ENCODE data around the gene PRR22.

The PRR22 gene

DNA sequence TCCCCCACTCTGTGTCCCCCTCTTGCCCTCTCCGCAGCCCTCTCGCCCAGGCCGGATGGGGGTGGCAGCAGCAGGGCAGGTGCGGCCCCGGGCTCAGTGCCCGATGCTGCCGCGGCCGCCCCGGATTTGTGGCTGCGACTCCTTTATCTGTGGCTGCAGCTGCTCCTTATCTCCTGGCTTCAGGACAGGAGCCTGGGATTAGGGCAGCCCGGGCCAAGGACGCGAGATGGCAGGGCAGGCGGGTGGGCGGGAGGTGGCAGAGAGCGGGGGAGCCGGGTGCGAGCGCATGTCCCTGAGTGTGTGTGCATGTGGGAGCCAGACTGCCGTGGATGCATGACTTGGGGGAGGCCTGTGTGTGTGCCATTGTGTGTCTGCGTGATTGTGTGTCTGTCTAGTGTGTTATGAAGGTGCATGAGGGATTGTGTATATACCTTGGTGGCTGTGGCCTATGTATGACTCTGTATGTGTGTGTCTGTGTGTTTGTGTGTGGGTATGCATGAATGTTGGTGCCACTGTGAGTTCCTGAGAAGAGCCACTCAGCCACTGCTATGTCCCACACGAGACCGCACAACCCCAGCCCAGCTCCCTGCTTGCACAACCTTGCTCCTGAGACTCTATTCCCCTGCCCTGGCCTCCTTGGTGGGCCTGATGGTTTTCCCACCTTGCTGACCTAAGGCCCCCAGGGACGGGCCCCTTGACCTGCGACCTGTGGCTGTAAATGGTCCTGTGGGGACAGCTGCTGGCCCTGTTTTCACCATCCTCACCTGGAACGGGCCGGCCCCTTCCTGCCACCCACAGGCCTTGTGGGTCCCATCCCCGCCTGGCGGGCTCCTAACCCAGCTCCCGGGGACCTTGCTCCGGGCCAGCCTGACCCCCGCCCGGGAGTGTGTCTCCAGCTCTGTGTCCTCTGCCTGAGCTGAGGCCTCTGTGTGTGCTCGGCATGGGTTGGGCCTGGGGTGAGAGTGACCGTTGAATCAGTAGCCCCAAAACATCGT, 15.0 kb upstream of the PRR22 start:
- H3K9ac ChIP-seq (ENCODE audit: insufficient read length, low read depth): peak overlapping the region; percentile 44
- H3K36me3 ChIP-seq (ENCODE audit: insufficient read depth, insufficient read length, low read length): no peaks in the 10 kb centered on the region
- no peaks in the 10 kb centered on the region for H3K9me3 ChIP-seq (ENCODE audit: insufficient read depth, low read length)
- no peak for DNase-seq (ENCODE audit: low read depth, low spot score)
- H3K4me3 ChIP-seq (ENCODE audit: insufficient read length, low read depth): no peak overlapping the region
- H3K27me3 ChIP-seq (ENCODE audit: insufficient read depth, insufficient read length): peaks cover 10% of the 10 kb centered on the region
- H3K4me1 ChIP-seq (ENCODE audit: insufficient read depth, insufficient read length): peaks cover 19% of the 10 kb centered on the region
- no peak for TF ChIP-seq ZNF274 (IDR thresholded peaks at IDR 0.05; ENCODE audit: low read depth, low read length)
- TF ChIP-seq SUZ12 (IDR thresholded peaks at IDR 0.05; ENCODE audit: extremely low read depth, insufficient read depth, insufficient read length): no peak
- TF ChIP-seq YY1 (IDR thresholded peaks at IDR 0.05; ENCODE audit: insufficient read depth, insufficient read length): no peak

DNA sequence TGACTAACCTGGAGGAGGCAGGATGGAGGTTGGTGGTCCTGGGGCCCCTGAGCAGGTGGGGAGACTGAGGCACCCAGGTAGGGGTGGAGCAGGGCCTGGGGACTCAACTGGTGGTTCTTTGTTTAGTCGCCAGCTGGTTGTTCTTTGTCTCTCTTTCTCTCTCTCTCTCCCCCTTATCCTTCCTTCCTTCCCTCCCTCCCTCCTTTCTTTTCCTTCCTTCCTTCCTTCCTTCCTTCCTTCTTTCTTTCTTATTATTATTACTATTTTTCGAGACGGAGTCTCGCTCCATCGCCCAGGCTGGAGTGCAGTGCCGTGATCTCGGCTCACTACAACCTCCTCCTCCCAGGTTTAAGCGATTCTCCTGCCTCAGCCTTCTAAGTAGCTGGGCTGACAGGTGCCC, 13.7 kb upstream of the PRR22 start:
- no peak for TF ChIP-seq SUZ12 (IDR thresholded peaks at IDR 0.05; ENCODE audit: extremely low read depth, insufficient read depth, insufficient read length)
- no peak for TF ChIP-seq YY1 (IDR thresholded peaks at IDR 0.05; ENCODE audit: insufficient read depth, insufficient read length)
- no peak for TF ChIP-seq ZNF274 (IDR thresholded peaks at IDR 0.05; ENCODE audit: low read depth, low read length)

DNA sequence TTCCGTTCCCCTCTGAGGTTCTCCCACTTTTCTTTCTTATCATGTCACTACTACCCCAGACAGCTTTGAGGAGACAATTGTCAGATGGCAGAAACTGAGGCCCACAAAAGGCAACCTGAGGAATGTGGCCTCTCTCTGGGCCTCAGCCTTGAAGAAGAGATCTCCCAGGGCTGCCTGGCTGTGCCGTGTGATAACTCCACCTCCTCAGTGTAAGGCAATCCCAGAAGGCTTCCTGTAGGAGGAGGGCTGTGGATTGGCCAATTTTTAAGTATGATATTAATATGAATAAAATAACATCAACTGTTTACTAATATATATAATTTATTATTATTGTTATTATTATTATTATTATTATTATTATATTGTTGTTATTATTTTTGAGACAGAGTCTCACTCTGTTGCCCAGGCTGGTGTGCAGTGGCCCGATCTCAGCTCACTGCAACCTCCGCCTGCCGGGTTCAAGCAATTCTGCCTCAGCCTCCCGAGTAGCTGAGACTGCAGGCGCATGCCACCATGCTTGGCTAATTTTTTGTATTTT, 10.9 kb upstream of the PRR22 start:
- no peak for TF ChIP-seq YY1 (IDR thresholded peaks at IDR 0.05; ENCODE audit: insufficient read depth, insufficient read length)
- no peak for TF ChIP-seq SUZ12 (IDR thresholded peaks at IDR 0.05; ENCODE audit: extremely low read depth, insufficient read depth, insufficient read length)
- no peak for TF ChIP-seq ZNF274 (IDR thresholded peaks at IDR 0.05; ENCODE audit: low read depth, low read length)
- H3K9ac ChIP-seq (ENCODE audit: insufficient read length, low read depth): no peak overlapping the region
- H3K4me1 ChIP-seq (ENCODE audit: insufficient read depth, insufficient read length): peaks cover 7% of the 10 kb centered on the region
- peaks cover 3% of the 10 kb centered on the region for H3K27me3 ChIP-seq (ENCODE audit: insufficient read depth, insufficient read length)
- no peak overlapping the region for H3K4me3 ChIP-seq (ENCODE audit: insufficient read length, low read depth)
- H3K9me3 ChIP-seq (ENCODE audit: insufficient read depth, low read length): no peaks in the 10 kb centered on the region
- no peaks in the 10 kb centered on the region for H3K36me3 ChIP-seq (ENCODE audit: insufficient read depth, insufficient read length, low read length)
- DNase-seq (ENCODE audit: low read depth, low spot score): no peak

More for the DNA sequence above, 13.7 kb upstream of the PRR22 start:
- H3K9me3 ChIP-seq (ENCODE audit: insufficient read depth, low read length): no peaks in the 10 kb centered on the region
- peak overlapping the region; percentile 26 for H3K9ac ChIP-seq (ENCODE audit: insufficient read length, low read depth)
- no peak for DNase-seq (ENCODE audit: low read depth, low spot score)
- H3K4me1 ChIP-seq (ENCODE audit: insufficient read depth, insufficient read length): peaks cover 12% of the 10 kb centered on the region
- no peak overlapping the region for H3K4me3 ChIP-seq (ENCODE audit: insufficient read length, low read depth)
- no peaks in the 10 kb centered on the region for H3K36me3 ChIP-seq (ENCODE audit: insufficient read depth, insufficient read length, low read length)
- peaks cover 5% of the 10 kb centered on the region for H3K27me3 ChIP-seq (ENCODE audit: insufficient read depth, insufficient read length)

DNA sequence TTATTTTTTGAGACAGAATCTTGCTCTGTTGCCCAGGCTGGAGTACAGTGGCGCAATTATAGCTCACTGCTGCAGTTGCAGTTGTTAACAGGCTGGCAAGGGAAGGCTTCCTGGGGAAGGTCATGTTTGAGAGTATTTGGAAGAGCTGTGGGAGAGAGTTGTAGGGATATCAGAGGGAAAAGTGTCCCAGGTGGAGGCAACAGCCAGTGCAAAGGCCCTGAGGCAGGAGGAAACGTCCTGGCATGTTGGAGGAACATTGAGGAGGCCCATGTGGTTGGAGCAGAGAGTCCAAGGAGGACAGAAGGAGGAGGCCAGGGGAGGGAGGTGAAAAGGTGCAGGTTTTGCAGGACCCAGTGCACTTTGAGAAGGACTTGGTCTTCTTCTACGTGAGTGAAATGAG, 8.6 kb upstream of the PRR22 start:
- DNase-seq (ENCODE audit: low read depth, low spot score): no peak
- H3K4me3 ChIP-seq (ENCODE audit: insufficient read length, low read depth): no peak overlapping the region
- H3K9ac ChIP-seq (ENCODE audit: insufficient read length, low read depth): no peak overlapping the region
- peaks cover 19% of the 10 kb centered on the region for H3K36me3 ChIP-seq (ENCODE audit: insufficient read depth, insufficient read length, low read length)
- no peaks in the 10 kb centered on the region for H3K9me3 ChIP-seq (ENCODE audit: insufficient read depth, low read length)
- peaks cover 6% of the 10 kb centered on the region for H3K4me1 ChIP-seq (ENCODE audit: insufficient read depth, insufficient read length)
- peaks cover 3% of the 10 kb centered on the region for H3K27me3 ChIP-seq (ENCODE audit: insufficient read depth, insufficient read length)
- TF ChIP-seq ZNF274 (IDR thresholded peaks at IDR 0.05; ENCODE audit: low read depth, low read length) (no peak), YY1 (IDR thresholded peaks at IDR 0.05; ENCODE audit: insufficient read depth, insufficient read length) (no peak), SUZ12 (IDR thresholded peaks at IDR 0.05; ENCODE audit: extremely low read depth, insufficient read depth, insufficient read length) (no peak)

DNA sequence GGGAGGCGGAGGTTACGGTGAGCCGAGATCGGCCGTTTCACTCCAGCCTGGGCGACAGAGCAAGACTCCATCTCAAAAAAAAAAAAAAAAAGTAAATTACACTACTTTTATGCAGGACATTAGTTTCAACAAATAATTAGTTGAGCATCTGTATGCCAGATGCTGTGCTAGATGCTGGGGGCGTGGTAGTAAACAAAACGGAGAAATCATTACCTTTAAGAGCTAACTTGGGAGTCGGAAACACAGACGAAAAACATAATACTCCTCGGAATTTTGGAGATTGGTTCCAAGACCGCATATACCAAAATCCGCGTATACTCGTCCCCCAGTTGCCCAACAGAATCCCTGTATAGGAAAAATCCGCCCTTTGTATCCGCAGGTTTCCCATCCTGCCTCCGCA, 7.7 kb upstream of the PRR22 start:
- DNase-seq (ENCODE audit: low read depth, low spot score): no peak
- Histone ChIP-seq H3K9me3 (ENCODE audit: insufficient read depth, low read length) (no peaks in the 10 kb centered on the region), H3K27me3 (ENCODE audit: insufficient read depth, insufficient read length) (no peaks in the 10 kb centered on the region), H3K36me3 (ENCODE audit: insufficient read depth, insufficient read length, low read length) (peaks cover 28% of the 10 kb centered on the region), H3K4me1 (ENCODE audit: insufficient read depth, insufficient read length) (peaks cover 5% of the 10 kb centered on the region), H3K4me3 (ENCODE audit: insufficient read length, low read depth) (no peak overlapping the region), H3K9ac (ENCODE audit: insufficient read length, low read depth) (no peak overlapping the region)
- no peak for TF ChIP-seq YY1 (IDR thresholded peaks at IDR 0.05; ENCODE audit: insufficient read depth, insufficient read length)
- TF ChIP-seq SUZ12 (IDR thresholded peaks at IDR 0.05; ENCODE audit: extremely low read depth, insufficient read depth, insufficient read length): no peak
- TF ChIP-seq ZNF274 (IDR thresholded peaks at IDR 0.05; ENCODE audit: low read depth, low read length): no peak

DNA sequence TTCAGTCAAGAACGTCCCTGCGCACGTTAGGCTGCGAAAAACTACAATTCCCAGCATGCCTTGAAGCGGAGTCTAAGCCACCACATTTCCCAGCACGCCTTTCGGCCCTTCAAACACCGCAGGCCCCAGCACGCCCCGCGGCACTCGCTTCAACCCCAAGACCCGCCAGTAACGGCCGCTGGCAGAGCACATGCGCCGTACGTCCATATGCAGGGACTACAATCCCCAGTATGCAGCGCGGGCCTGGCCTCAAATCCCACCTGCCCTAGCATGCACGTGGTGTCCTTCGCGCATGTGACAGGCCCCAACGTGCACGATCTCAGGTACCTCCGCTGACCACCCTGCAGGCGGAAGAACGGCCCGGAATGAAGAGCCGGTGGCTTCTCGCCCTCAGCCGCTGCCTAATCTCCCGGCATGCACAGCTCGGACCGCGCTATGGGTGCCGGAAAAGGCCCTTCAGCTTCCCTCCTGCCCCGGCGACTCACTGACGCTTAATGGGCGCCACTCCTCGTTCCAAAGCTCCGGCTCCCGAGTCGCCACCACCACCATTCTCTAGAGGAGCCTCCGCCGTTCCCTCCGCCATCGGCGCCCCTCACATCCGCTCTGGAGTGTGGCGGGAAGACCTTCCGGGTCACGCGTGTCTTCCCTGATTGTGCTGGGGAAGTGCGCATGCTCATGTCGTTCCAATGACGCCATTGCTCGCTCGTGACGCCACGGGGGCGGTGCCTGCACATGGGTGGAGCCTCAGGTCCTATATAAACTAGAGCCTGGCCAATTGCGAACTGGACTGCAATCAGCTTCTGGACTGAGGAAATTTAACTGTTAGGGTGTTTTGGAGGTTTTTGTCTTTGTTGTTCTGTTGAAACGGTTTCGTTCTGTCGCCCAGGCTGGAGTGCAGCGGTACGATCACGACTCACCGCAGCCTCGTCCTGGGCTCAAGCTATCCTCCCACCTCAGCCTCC, 6.3 kb upstream of the PRR22 start, which contains the start of gene DUS3L:
Gene DUS3L, minus strand, starts transcription at position 605 of the 962 bp plus-strand sequence. Its CDS starts 22 bp downstream, at position 583.
- H3K27me3 ChIP-seq (ENCODE audit: insufficient read depth, insufficient read length): no peaks in the 10 kb centered on the region

More for the DNA sequence above, 6.3 kb upstream of the PRR22 start, which contains the start of gene DUS3L:
- peaks cover 42% of the 10 kb centered on the region for H3K36me3 ChIP-seq (ENCODE audit: insufficient read depth, insufficient read length, low read length)
- H3K9ac ChIP-seq (ENCODE audit: insufficient read length, low read depth): peak within 1 kb of the TSS; percentile 97
- TF ChIP-seq YY1 (IDR thresholded peaks at IDR 0.05; ENCODE audit: insufficient read depth, insufficient read length) (peak; percentile 26), ZNF274 (IDR thresholded peaks at IDR 0.05; ENCODE audit: low read depth, low read length) (no peak)
- DNase-seq (ENCODE audit: low read depth, low spot score): peak; percentile 98
- peaks cover 5% of the 10 kb centered on the region for H3K4me1 ChIP-seq (ENCODE audit: insufficient read depth, insufficient read length)
- H3K9me3 ChIP-seq (ENCODE audit: insufficient read depth, low read length): no peaks in the 10 kb centered on the region
- peak within 1 kb of the TSS; percentile 88 for H3K4me3 ChIP-seq (ENCODE audit: insufficient read length, low read depth)
